SK-N-SH treated with all-trans-retinoic acid at 6 μM for 48 hours (cell line): ENCODE results near the gene MAPK8.

Source experiments
- ATAC-seq: fragments of 200-7000 bp; cut with Tn5 transposase; 3 replicates; pipeline ENCODE4 v1.9.1; 2020; ENCODE audit warnings: mild to moderate bottlenecking, moderate library complexity
- ARNTL ChIP-seq: fragments of 450-650 bp; formaldehyde crosslinking; IDR thresholded peaks from 2 replicates; pipeline ENCODE4 v1.5.0; 2020; ENCODE audit warnings: low read depth, mild to moderate bottlenecking, moderate library complexity, borderline replicate concordance
- BACH2 ChIP-seq: fragments of 250-450 bp; sonication (Bioruptor Pico); IDR thresholded peaks from 2 replicates; pipeline ENCODE4 v1.9.0; 2021; ENCODE audit warnings: mild to moderate bottlenecking, borderline replicate concordance
- CSDC2 ChIP-seq: fragments of 250-450 bp; sonication (Bioruptor Pico); IDR thresholded peaks from 2 replicates; pipeline ENCODE4 v1.5.0; 2020; ENCODE audit warnings: mild to moderate bottlenecking, moderate library complexity
- ESRRG ChIP-seq: fragments of 250-450 bp; sonication (Bioruptor Pico); IDR thresholded peaks from 2 replicates; pipeline ENCODE4 v1.6.1; 2021; ENCODE audit warnings: mild to moderate bottlenecking
- GLIS3 ChIP-seq: fragments of 250-450 bp; sonication (Bioruptor Pico); IDR thresholded peaks from 2 replicates; pipeline ENCODE4 v1.5.0; 2020; ENCODE audit warnings: mild to moderate bottlenecking, moderate library complexity
- ISL1 ChIP-seq: fragments of 250-450 bp; sonication (Bioruptor Pico); IDR thresholded peaks from 2 replicates; pipeline ENCODE4 v2.1.2; 2022; ENCODE audit warnings: mild to moderate bottlenecking, moderate library complexity
- OSR1 ChIP-seq: fragments of 250-450 bp; sonication (Bioruptor Pico); IDR thresholded peaks from 2 replicates; pipeline ENCODE4 v1.8.0; 2022; ENCODE audit warnings: moderate library complexity, mild to moderate bottlenecking, inconsistent platforms
- PATZ1 ChIP-seq: fragments of 250-450 bp; sonication (Bioruptor Pico); IDR thresholded peaks from 2 replicates; pipeline ENCODE4 v1.8.0; 2020; ENCODE audit warnings: mild to moderate bottlenecking, moderate library complexity, borderline replicate concordance
- POU6F1 ChIP-seq: fragments of 250-450 bp; sonication (Bioruptor Pico); IDR thresholded peaks from 2 replicates; pipeline ENCODE4 v1.8.0; 2021; ENCODE audit warnings: low read depth, mild to moderate bottlenecking, moderate library complexity, borderline replicate concordance
- RARB ChIP-seq: fragments of 250-450 bp; sonication (Bioruptor Pico); IDR thresholded peaks from 2 replicates; pipeline ENCODE4 v1.8.0; 2021; ENCODE audit warnings: mild to moderate bottlenecking, moderate library complexity
- TCF4 ChIP-seq: fragments of 250-450 bp; sonication (Bioruptor Pico); IDR thresholded peaks from 2 replicates; pipeline ENCODE4 v1.8.0; 2021; ENCODE audit warnings: mild to moderate bottlenecking, moderate library complexity, borderline replicate concordance
- TOX ChIP-seq: fragments of 250-450 bp; sonication (Bioruptor Pico); IDR thresholded peaks from 2 replicates; pipeline ENCODE4 v1.8.0; 2021; ENCODE audit warnings: mild to moderate bottlenecking, moderate library complexity, borderline replicate concordance
- TSHZ2 ChIP-seq: fragments of 250-450 bp; sonication (Bioruptor Pico); IDR thresholded peaks from 2 replicates; pipeline ENCODE4 v1.5.0; 2020; ENCODE audit warnings: mild to moderate bottlenecking, moderate library complexity
- ZC3H10 ChIP-seq: fragments of 250-450 bp; sonication (Bioruptor Pico); IDR thresholded peaks from 2 replicates; pipeline ENCODE4 v1.5.1; 2021; ENCODE audit warnings: mild to moderate bottlenecking, moderate library complexity
- ZFP3 ChIP-seq: fragments of 250-450 bp; sonication (Bioruptor Pico); IDR thresholded peaks from 2 replicates; pipeline ENCODE4 v1.5.0; 2020; ENCODE audit warnings: mild to moderate bottlenecking, moderate library complexity
- ZNF565 ChIP-seq: fragments of 450-650 bp; formaldehyde crosslinking; conservative IDR thresholded peaks from 2 replicates; pipeline ENCODE4 v1.5.0; 2020; ENCODE audit warnings: low read depth, mild to moderate bottlenecking, moderate library complexity
- ZNF70 ChIP-seq: fragments of 450-650 bp; formaldehyde crosslinking; IDR thresholded peaks from 2 replicates; pipeline ENCODE4 v1.5.0; 2020; ENCODE audit warnings: mild to moderate bottlenecking, moderate library complexity
- ZNF8 ChIP-seq: fragments of 450-650 bp; formaldehyde crosslinking; IDR thresholded peaks from 2 replicates; pipeline ENCODE4 v1.5.0; 2020; ENCODE audit warnings: mild to moderate bottlenecking, moderate library complexity
- TF ChIP-seq, protein P1 (sequence below): fragments of 250-450 bp; sonication (Bioruptor Pico); IDR thresholded peaks from 2 replicates; pipeline ENCODE4 v1.5.1; 2020; ENCODE audit warnings: low read depth, mild to moderate bottlenecking, moderate library complexity
- TF ChIP-seq, protein P2 (sequence below): fragments of 250-450 bp; sonication (Bioruptor Pico); IDR thresholded peaks from 2 replicates; pipeline ENCODE4 v1.5.1; 2021; ENCODE audit warnings: mild to moderate bottlenecking, moderate library complexity

MAPK8 gene

GRCh38 chr10:48399056-48399541, 92.6 kb downstream of the MAPK8 start:
- TF ChIP-seq ZNF8 (CRISPR knock-in tag) = no peak
- no peak for TF ChIP-seq TOX (CRISPR knock-in tag)
- no peak for TF ChIP-seq BACH2 (CRISPR knock-in tag)
- TF ChIP-seq ZFP3 (CRISPR knock-in tag) = no peak
- TF ChIP-seq TCF4 (CRISPR knock-in tag) = no peak
- peak; percentile 61 for ATAC-seq

DNA sequence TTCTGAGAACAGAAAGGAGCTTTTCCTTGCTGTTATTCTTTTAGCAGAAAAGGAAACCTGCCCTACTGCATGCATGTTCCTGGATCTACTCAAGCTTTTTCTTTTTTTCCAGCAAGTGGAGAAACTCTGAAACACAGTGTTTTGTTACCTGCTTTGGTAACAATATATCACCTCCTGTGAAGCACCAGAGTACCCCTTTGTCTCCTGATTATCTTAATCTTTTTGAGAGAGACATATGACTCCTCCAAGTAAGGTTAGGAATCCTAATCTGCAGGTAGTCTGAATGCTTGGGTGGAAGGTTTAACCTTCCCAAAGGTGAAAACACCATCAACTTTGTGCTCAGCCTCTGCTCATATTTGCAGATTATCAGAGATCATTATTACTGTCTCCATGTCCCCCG, 93.1 kb downstream of the MAPK8 start:
- ATAC-seq = peak; percentile 30
- no peak for TF ChIP-seq ZNF70
- TF ChIP-seq, all 23 proteins: peak for 0

DNA sequence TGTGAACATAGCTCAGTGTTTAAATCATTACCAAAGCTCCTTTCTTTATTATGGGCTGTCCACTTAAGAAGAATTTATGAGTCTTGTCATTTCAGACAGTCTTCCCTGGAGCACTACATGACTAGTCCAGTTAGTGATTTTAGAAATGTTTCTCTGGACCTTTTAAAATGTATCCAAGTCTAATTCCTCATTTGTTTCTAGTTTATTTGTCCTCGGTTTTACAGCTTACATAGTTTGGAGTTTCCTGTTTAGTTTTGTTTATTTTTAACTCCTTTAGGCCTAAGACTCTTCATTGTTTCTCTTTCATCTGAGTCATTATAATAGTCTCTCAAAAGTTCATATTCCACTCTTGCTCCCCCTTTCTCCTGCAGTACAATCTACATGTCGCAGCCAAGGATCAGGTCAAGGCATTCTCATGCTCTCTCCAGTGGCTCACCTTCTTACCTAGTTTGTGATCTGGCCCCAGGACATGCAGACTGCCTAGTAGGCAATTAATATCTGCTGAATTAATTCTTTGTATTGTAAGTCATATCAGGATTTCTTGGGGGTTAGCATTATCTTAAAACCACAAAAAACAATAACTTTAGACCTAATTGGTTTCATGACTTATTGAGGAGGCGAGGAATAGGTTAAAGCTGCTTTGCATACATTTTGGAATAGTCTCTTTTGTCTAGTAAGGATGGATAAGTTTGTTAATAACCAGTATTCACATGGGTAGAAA, 93.8 kb downstream of the MAPK8 start:
- no peak for TF ChIP-seq TCF4 (CRISPR knock-in tag)
- TF ChIP-seq ESRRG (CRISPR knock-in tag) = no peak
- TF ChIP-seq, protein P1, sequence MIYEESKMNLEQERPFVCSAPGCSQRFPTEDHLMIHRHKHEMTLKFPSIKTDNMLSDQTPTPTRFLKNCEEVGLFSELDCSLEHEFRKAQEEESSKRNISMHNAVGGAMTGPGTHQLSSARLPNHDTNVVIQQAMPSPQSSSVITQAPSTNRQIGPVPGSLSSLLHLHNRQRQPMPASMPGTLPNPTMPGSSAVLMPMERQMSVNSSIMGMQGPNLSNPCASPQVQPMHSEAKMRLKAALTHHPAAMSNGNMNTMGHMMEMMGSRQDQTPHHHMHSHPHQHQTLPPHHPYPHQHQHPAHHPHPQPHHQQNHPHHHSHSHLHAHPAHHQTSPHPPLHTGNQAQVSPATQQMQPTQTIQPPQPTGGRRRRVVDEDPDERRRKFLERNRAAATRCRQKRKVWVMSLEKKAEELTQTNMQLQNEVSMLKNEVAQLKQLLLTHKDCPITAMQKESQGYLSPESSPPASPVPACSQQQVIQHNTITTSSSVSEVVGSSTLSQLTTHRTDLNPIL (CRISPR knock-in tag) = no peak
- TF ChIP-seq POU6F1 (CRISPR knock-in tag) = no peak
- no peak for TF ChIP-seq CSDC2 (CRISPR knock-in tag)
- no peak for TF ChIP-seq ARNTL (CRISPR knock-in tag)
- no peak for TF ChIP-seq GLIS3 (CRISPR knock-in tag)
- no peak for TF ChIP-seq RARB (CRISPR knock-in tag)
- no peak for TF ChIP-seq BACH2 (CRISPR knock-in tag)
- TF ChIP-seq ZC3H10 = no peak
- TF ChIP-seq, protein P2, sequence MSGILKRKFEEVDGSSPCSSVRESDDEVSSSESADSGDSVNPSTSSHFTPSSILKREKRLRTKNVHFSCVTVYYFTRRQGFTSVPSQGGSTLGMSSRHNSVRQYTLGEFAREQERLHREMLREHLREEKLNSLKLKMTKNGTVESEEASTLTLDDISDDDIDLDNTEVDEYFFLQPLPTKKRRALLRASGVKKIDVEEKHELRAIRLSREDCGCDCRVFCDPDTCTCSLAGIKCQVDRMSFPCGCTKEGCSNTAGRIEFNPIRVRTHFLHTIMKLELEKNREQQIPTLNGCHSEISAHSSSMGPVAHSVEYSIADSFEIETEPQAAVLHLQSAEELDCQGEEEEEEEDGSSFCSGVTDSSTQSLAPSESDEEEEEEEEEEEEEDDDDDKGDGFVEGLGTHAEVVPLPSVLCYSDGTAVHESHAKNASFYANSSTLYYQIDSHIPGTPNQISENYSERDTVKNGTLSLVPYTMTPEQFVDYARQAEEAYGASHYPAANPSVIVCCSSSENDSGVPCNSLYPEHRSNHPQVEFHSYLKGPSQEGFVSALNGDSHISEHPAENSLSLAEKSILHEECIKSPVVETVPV (CRISPR knock-in tag) = no peak
- TF ChIP-seq ZNF565 (CRISPR knock-in tag) = no peak
- no peak for TF ChIP-seq TSHZ2
- TF ChIP-seq OSR1 (CRISPR knock-in tag) = no peak
- no peak for TF ChIP-seq PATZ1 (CRISPR knock-in tag)
- TF ChIP-seq ZNF8 (CRISPR knock-in tag) = no peak
- TF ChIP-seq TOX (CRISPR knock-in tag) = no peak
- no peak for TF ChIP-seq ISL1 (CRISPR knock-in tag)
- TF ChIP-seq, all 23 proteins: peak for 0
- ATAC-seq = peak; percentile 76
